GM13977 (cell line): ENCODE data around the gene CYTH2.

Experiments used
- DNase-seq: peaks from one replicate; pipeline ENCODE4 v3.0.0; 2012; ENCODE audit warnings: low spot score
- in situ Hi-C: fragments of 300-500 bp; cut with MboI; formaldehyde crosslinking; loops from one replicate; pipeline ENCODE4 v1.12.0; 2022; ENCODE audit warnings: low sequenced_read_pairs, low pct_unique_long_range_greater_than_20kb, mixed read lengths, inconsistent platforms; ENCODE audit not compliant: unreplicated experiment
- TF ChIP-seq, protein P1 (sequence below): IDR thresholded peaks from 2 replicates; pipeline ENCODE4 v1.5.1; 2012; ENCODE audit warnings: mild to moderate bottlenecking, control low read depth; ENCODE audit not compliant: insufficient read depth; ENCODE audit errors: extremely low read depth, missing control alignments

CYTH2 gene

GRCh38 chr19:48469934-48470680, 938 bp downstream of the CYTH2 start:
- TF ChIP-seq, protein P1, sequence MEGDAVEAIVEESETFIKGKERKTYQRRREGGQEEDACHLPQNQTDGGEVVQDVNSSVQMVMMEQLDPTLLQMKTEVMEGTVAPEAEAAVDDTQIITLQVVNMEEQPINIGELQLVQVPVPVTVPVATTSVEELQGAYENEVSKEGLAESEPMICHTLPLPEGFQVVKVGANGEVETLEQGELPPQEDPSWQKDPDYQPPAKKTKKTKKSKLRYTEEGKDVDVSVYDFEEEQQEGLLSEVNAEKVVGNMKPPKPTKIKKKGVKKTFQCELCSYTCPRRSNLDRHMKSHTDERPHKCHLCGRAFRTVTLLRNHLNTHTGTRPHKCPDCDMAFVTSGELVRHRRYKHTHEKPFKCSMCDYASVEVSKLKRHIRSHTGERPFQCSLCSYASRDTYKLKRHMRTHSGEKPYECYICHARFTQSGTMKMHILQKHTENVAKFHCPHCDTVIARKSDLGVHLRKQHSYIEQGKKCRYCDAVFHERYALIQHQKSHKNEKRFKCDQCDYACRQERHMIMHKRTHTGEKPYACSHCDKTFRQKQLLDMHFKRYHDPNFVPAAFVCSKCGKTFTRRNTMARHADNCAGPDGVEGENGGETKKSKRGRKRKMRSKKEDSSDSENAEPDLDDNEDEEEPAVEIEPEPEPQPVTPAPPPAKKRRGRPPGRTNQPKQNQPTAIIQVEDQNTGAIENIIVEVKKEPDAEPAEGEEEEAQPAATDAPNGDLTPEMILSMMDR = no peak

GRCh38 chr19:48470856-48471255, 1.7 kb downstream of the CYTH2 start:
- TF ChIP-seq, protein P1 = no peak
- in situ Hi-C loops = no loop called here
- no peak for DNase-seq

More at GRCh38 chr19:48469934-48470680, 938 bp downstream of the CYTH2 start:
- in situ Hi-C loops = no loop called here
- no peak for DNase-seq

DNA sequence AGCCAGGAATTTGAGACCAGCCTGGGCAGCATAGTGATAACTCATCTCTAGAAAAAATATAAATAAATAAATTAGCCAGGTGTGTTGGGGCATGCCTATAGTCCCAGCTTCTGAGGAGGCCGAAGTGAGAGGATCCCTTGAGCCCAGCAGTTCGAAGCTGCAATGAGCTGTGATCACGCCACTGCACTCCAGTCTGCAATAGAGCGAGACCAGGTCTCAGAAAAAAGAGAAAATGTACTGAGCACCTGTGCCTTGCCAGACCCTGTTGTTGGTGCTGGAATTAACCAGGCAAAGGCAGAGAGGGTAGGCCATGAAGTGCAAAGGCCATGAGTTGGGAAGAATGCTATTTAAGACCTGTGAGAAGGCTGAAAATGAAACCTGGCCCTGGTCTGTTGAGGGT, 2.7 kb downstream of the CYTH2 start:
- no peak for DNase-seq
- TF ChIP-seq, protein P1 = no peak
- in situ Hi-C loops = no loop called here

DNA sequence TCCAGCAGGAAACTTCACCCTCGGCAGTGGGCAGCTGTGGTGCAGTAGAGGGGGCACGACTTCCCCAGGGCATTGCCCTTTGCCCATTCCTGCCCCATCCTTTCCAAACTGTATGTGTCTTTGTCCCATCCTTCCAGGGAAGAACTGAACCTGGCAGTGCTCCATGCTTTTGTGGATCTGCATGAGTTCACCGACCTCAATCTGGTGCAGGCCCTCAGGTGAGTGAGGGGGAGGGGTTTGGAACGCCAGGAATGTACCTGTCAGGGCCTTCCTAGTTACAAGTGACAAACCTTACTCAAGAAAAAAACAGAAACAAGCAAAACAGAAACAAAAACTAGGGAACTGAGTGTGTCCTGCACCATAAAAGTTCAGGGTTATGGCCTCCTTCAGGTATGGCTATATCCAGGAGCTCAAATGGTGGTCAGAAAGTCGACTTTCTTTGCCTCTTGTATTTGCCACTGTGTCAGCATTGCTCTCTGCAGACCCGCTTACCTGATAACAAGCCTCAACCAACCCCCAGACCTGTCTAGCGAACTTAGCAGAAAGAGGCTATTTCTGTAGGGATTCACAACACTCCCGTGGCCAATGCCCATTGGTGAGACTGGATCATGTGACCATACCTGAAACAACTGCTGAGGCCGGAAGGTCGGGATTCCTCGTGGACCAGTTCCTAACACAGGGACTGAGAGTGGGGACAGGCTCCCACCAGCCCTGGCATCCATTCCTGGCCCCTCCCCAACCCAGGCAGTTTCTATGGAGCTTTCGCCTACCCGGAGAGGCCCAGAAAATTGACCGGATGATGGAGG, 4.2 kb downstream of the CYTH2 start:
- TF ChIP-seq, protein P1 = no peak
- in situ Hi-C loops = no loop called here
- no peak for DNase-seq

- in situ Hi-C loops = no loop called here
Measured at GRCh38 chr19:48474084-48474592, 5.0 kb downstream of the CYTH2 start.

GRCh38 chr19:48475369-48476068, 6.3 kb downstream of the CYTH2 start:
- TF ChIP-seq, protein P1 = no peak
- in situ Hi-C loops = no loop called here
- DNase-seq = no peak

More at GRCh38 chr19:48474084-48474592, 5.0 kb downstream of the CYTH2 start:
- TF ChIP-seq, protein P1 = no peak
- no peak for DNase-seq
